ENCODE results near the gene ARMC5.

- TF ChIP-seq ATF2 (CRISPR knock-in tag; IDR thresholded peaks at IDR 0.05; ENCODE audit: borderline replicate concordance, low read depth), result no peak
- TF ChIP-seq CTCF (IDR thresholded peaks at IDR 0.05), result no peak
- no peak for TF ChIP-seq FOXP1 (CRISPR knock-in tag; IDR thresholded peaks at IDR 0.05; ENCODE audit: borderline replicate concordance)
- no peak for TF ChIP-seq MAX (CRISPR knock-in tag; IDR thresholded peaks at IDR 0.05)
- TF ChIP-seq KAT7 (CRISPR knock-in tag; IDR thresholded peaks at IDR 0.05; ENCODE audit: borderline replicate concordance), result no peak
- TF ChIP-seq NR3C1 (CRISPR knock-in tag; conservative IDR thresholded peaks at IDR 0.05; ENCODE audit: low read depth), result no peak
- no peak for TF ChIP-seq AFF4 (CRISPR knock-in tag; IDR thresholded peaks at IDR 0.05; ENCODE audit: borderline replicate concordance)
These were observed 44.9 kb downstream of the ARMC5 start for GRCh38 chr16:31504159-31504558.
